HEK293 (cell line): ENCODE data around the gene HNRNPM.

Experiments
- CTCF ChIA-PET: fragments of 350-600 bp; formaldehyde crosslinking; extraction: SDS; loops from one replicate; lab custom pipeline; 2021; ENCODE audit warnings: antibody characterized with exemption; lab: Yijun Ruan, JAX
- POLR2A ChIA-PET: fragments of 300-600 bp; formaldehyde crosslinking; extraction: SDS; loops from one replicate; lab custom pipeline; 2020; ENCODE audit warnings: antibody characterized with exemption, inconsistent platforms; lab: Yijun Ruan, JAX
- H3K27ac ChIP-seq: fragments of 200-500 bp; sonication (Bioruptor generic); 2 replicates; pipeline ENCODE4 v1.5.1; 2014; ENCODE audit warnings: low read depth, low read length, control low read depth, inconsistent platforms; ENCODE audit errors: extremely low read depth
- H3K36me3 ChIP-seq, 2 experiments: fragments of 200-500 bp in 1 of 2; sonication (Bioruptor generic) in 1 of 2; 1 replicate in 1 of 2; 2 replicates in 1 of 2; pipeline ENCODE4 v1.5.1; 2014 to 2017; ENCODE audit warnings: inconsistent platforms in 2 of 2, low read length in 2 of 2; ENCODE audit not compliant: control insufficient read depth in 2 of 2, insufficient read depth in 1 of 2
- H3K4me1 ChIP-seq: fragments of 200-500 bp; sonication (Bioruptor generic); 2 replicates; pipeline ENCODE4 v1.5.1; 2014; ENCODE audit warnings: mild to moderate bottlenecking, low read length, inconsistent platforms; ENCODE audit not compliant: control insufficient read depth, insufficient read depth
- H3K4me3 ChIP-seq: 2 replicates; pipeline ENCODE4 v1.5.1; 2011; ENCODE audit warnings: low read depth, mild to moderate bottlenecking, control low read depth, low read length, moderate library complexity
- H3K9me3 ChIP-seq: fragments of 200-500 bp; sonication (Bioruptor generic); 2 replicates; pipeline ENCODE4 v1.5.1; 2014; ENCODE audit warnings: low read depth, low read length, inconsistent platforms; ENCODE audit not compliant: control insufficient read depth, insufficient read depth
- EGR2 ChIP-seq: fragments of 450-650 bp; formaldehyde crosslinking; IDR thresholded peaks from 2 replicates; pipeline ENCODE4 v1.5.1; 2016; ENCODE audit warnings: low read depth, missing biosample characterization, missing genetic modification characterization
- HOXA7 ChIP-seq: sonication (generic); formaldehyde crosslinking; IDR thresholded peaks from 2 replicates; pipeline ENCODE4 v1.8.1; 2022; ENCODE audit warnings: missing genetic modification reagents, borderline replicate concordance
- HOXC10 ChIP-seq: sonication (generic); formaldehyde crosslinking; IDR thresholded peaks from 2 replicates; pipeline ENCODE4 v1.8.1; 2023; ENCODE audit warnings: mild to moderate bottlenecking, missing genetic modification reagents
- KLF1 ChIP-seq: fragments of 450-650 bp; formaldehyde crosslinking; IDR thresholded peaks from 2 replicates; pipeline ENCODE4 v1.5.1; 2016; ENCODE audit warnings: missing biosample characterization, missing genetic modification characterization
- KLF9 ChIP-seq: fragments of 450-650 bp; formaldehyde crosslinking; IDR thresholded peaks from 2 replicates; pipeline ENCODE4 v1.5.1; 2016; ENCODE audit warnings: missing biosample characterization, missing genetic modification characterization, low read depth
- PRDM10 ChIP-seq: fragments of 450-650 bp; formaldehyde crosslinking; IDR thresholded peaks from 2 replicates; pipeline ENCODE4 v1.5.1; 2016; ENCODE audit warnings: missing biosample characterization, missing genetic modification characterization
- SP2 ChIP-seq: fragments of 450-650 bp; formaldehyde crosslinking; IDR thresholded peaks from 2 replicates; pipeline ENCODE4 v1.5.1; 2016; ENCODE audit warnings: missing biosample characterization, missing genetic modification characterization
- YY2 ChIP-seq: fragments of 450-650 bp; formaldehyde crosslinking; IDR thresholded peaks from 2 replicates; pipeline ENCODE4 v1.5.1; 2016; ENCODE audit warnings: missing biosample characterization, missing genetic modification characterization
- ZFHX2 ChIP-seq: fragments of 450-650 bp; formaldehyde crosslinking; conservative IDR thresholded peaks from 2 replicates; pipeline ENCODE4 v1.5.1; 2016; ENCODE audit warnings: missing biosample characterization, missing genetic modification characterization
- ZNF248 ChIP-seq: fragments of 450-650 bp; formaldehyde crosslinking; IDR thresholded peaks from 2 replicates; pipeline ENCODE4 v1.5.1; 2017; ENCODE audit warnings: missing biosample characterization, missing genetic modification characterization
- ZNF335 ChIP-seq: fragments of 450-650 bp; formaldehyde crosslinking; conservative IDR thresholded peaks from 2 replicates; pipeline ENCODE4 v1.5.1; 2016; ENCODE audit warnings: missing biosample characterization, missing genetic modification characterization
- ZNF354C ChIP-seq: fragments of 450-650 bp; formaldehyde crosslinking; IDR thresholded peaks from 2 replicates; pipeline ENCODE4 v1.5.1; 2016; ENCODE audit warnings: missing biosample characterization, missing genetic modification characterization, low read depth, borderline replicate concordance
- ZNF37A ChIP-seq: fragments of 450-650 bp; IDR thresholded peaks from 2 replicates; pipeline ENCODE4 v1.5.1; 2018; ENCODE audit warnings: missing biosample characterization, missing genetic modification characterization
- ZNF416 ChIP-seq: fragments of 450-650 bp; formaldehyde crosslinking; IDR thresholded peaks from 2 replicates; pipeline ENCODE4 v1.5.1; 2016; ENCODE audit warnings: missing biosample characterization, missing genetic modification characterization
- ZNF488 ChIP-seq: fragments of 450-650 bp; formaldehyde crosslinking; IDR thresholded peaks from 2 replicates; pipeline ENCODE4 v1.5.1; 2016; ENCODE audit warnings: missing biosample characterization, missing genetic modification characterization
- ZNF514 ChIP-seq: fragments of 450-650 bp; formaldehyde crosslinking; IDR thresholded peaks from 2 replicates; pipeline ENCODE4 v1.5.1; 2016; ENCODE audit warnings: missing biosample characterization, missing genetic modification characterization
- ZNF544 ChIP-seq: fragments of 450-650 bp; formaldehyde crosslinking; IDR thresholded peaks from 2 replicates; pipeline ENCODE4 v1.5.0; 2017; ENCODE audit warnings: missing biosample characterization, missing genetic modification characterization
- ZNF629 ChIP-seq: fragments of 450-650 bp; formaldehyde crosslinking; IDR thresholded peaks from 2 replicates; pipeline ENCODE4 v1.5.1; 2017; ENCODE audit warnings: missing biosample characterization, missing genetic modification characterization
- ZNF776 ChIP-seq: fragments of 450-650 bp; formaldehyde crosslinking; IDR thresholded peaks from 2 replicates; pipeline ENCODE4 v1.5.0; 2017; ENCODE audit warnings: missing biosample characterization, missing genetic modification characterization, borderline replicate concordance
- ZNF792 ChIP-seq: fragments of 450-650 bp; formaldehyde crosslinking; IDR thresholded peaks from 2 replicates; pipeline ENCODE4 v1.5.1; 2016; ENCODE audit warnings: missing biosample characterization, missing genetic modification characterization

Gene HNRNPM

GRCh38 chr19:8506402-8506957, 61.7 kb downstream of the HNRNPM start (continued):
- TF ChIP-seq PRDM10 (tag by site-specific recombination) (peak; percentile 79), KLF9 (peak; percentile 35; the same call in 1 of the 2 replicates), ZNF248 (tag by site-specific recombination) (no peak), SP2 (tag by site-specific recombination) (no peak), ZNF629 (tag by site-specific recombination) (no peak), ZNF792 (no peak), HOXC10 (CRISPR knock-in tag) (no peak), ZNF37A (tag by site-specific recombination) (no peak), YY2 (tag by site-specific recombination) (0 out of 2 replicates have a peak, but pooled peaks have one; percentile 5), ZNF354C (tag by site-specific recombination) (no peak)

GRCh38 chr19:8510589-8511115, 65.9 kb downstream of the HNRNPM start:
- CTCF ChIA-PET, result interaction anchor here (1.3 kb wide), 1 partner anchor 13 kb away, joined by 6 read pairs; no protein-coding TSS in a partner anchor
- no peak overlapping the region for H3K27ac ChIP-seq

GRCh38 chr19:8511573-8512101, 66.9 kb downstream of the HNRNPM start:
- ChIA-PET POLR2A (interaction anchor here (0.8 kb wide), 1 partner anchor 15 kb away, joined by 4 read pairs; no protein-coding TSS in a partner anchor), CTCF (no interaction called here)
- no peak overlapping the region for H3K4me3 ChIP-seq
- no peak overlapping the region for H3K27ac ChIP-seq
- peaks cover 7% of the 10 kb centered on the region; the same call in 1 of the 2 replicates for H3K4me1 ChIP-seq
- peaks cover 0 to 12% of the 10 kb centered on the region in 2 experiments; a peak in 1 of 3 replicates for H3K36me3 ChIP-seq
- H3K9me3 ChIP-seq, result no peaks in the 10 kb centered on the region
- TF ChIP-seq ZNF776 (no peak), ZNF335 (tag by site-specific recombination) (0 out of 2 replicates have a peak, but pooled peaks have one; percentile 21)

More at GRCh38 chr19:8510589-8511115, 65.9 kb downstream of the HNRNPM start:
- no peak overlapping the region for H3K4me3 ChIP-seq
- TF ChIP-seq KLF1 (tag by site-specific recombination), result no peak
- no peak for TF ChIP-seq ZNF488 (tag by site-specific recombination)
- TF ChIP-seq ZNF514, result no peak
- TF ChIP-seq ZNF792, result no peak
- no peak for TF ChIP-seq ZNF416 (tag by site-specific recombination)
- TF ChIP-seq ZFHX2 (tag by site-specific recombination), result no peak
- TF ChIP-seq ZNF37A (tag by site-specific recombination), result no peak
- TF ChIP-seq EGR2 (tag by site-specific recombination), result no peak
- TF ChIP-seq HOXA7 (CRISPR knock-in tag), result no peak
- TF ChIP-seq ZNF544 (tag by site-specific recombination), result no peak
- TF ChIP-seq, all 188 proteins: peak for 0
- POLR2A ChIA-PET, result no interaction called here
- peaks cover 10% of the 10 kb centered on the region; the same call in 1 of the 2 replicates for H3K4me1 ChIP-seq
- peaks cover 0 to 12% of the 10 kb centered on the region in 2 experiments; a peak in 1 of 3 replicates for H3K36me3 ChIP-seq
- no peaks in the 10 kb centered on the region for H3K9me3 ChIP-seq
